ENCODE data around the gene ZBTB7C. TPM values are rescaled to one million over a fixed set of nuclear protein-coding genes. Genes with fewer than 3 reads are reported as not detected.

The ZBTB7C gene
- total and polyA plus RNA-seq, 10 of the 15 experiments (the other 5 are each of a cell fraction or from before 2014, with no cell fraction given) = under 0.01 to 0.08 (median 0.01) TPM; not detected in 7

DNA sequence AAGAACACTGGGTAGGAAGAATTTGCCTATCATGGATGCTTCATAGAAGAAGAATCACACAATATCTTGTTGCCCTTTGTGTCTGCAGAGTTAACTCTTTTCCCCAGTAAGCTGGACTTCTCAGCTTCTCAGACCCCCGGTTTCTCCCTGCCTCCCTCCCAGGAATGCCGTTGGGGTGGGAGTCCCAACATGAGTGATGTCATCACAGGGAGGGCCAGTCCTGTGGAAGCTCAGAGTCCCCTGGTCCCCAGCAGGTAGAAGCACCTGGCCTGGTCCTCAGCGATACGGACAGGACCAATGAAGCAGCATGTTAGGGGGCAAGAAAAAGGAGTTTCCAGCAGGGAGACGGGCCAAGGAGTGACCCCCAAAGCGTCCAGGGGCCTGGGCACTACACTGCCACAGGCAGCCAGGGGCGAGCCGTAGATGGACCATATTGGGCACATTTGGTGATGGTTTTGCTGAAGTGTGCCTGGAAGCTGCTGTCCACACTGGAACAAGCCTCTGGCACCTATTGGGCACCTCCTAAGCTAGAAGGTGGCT, 242.8 kb downstream of the ZBTB7C start (continued):
- no peak for TF ChIP-seq NBN (IDR thresholded peaks at IDR 0.05)

DNA sequence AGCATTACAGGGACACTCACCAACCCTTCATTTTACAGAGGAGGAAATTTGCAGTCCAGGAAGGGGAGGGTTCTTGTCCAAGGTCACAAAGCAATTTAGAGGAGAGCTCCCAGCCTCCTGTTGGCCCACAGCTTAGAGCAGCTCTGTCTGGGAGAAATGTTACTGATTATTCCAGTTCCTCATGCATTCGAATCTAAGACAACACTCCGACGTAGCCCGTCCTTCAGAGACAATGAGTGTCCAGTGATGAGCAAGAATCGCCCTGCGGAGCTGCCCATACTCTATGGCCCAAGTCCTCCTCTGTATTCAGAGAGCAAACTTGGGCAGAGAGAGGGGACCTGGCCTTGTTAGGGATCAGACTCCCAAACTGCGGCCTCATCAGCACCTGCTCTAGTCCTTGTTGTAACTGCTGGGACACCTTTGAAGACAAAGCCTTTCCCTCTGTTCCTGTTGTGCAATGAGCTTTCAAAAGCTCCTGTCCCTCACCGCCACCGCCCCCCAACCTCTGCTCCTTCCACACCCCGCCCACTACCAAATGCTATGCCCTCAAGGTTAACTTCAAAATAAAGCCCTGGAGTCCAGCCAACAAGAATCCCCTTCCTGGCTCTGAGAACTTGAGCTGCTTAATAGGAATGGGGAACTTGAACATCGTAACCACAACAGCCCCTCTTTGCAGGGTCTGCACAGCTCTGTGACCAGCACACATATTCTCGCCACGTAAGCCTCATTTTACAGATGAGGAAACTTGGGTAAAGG, 243.9 kb downstream of the ZBTB7C start:
- Histone ChIP-seq H3K36me3 (ENCODE audit: control insufficient read depth in 2 of 2, insufficient read depth in 2 of 2, low read length in 1 of 2) (no peaks in the 10 kb centered on the region), H3K4me3 (no peak overlapping the region), H3K4me2 (ENCODE audit: control insufficient read depth, insufficient read depth) (no peak overlapping the region), H3K9me3 (replicated peaks; ENCODE audit: control insufficient read depth, insufficient read depth, low read length) (no peaks in the 10 kb centered on the region), H3K27me3 (replicated peaks in 1 of 2; ENCODE audit: control insufficient read depth in 2 of 2, insufficient read depth in 2 of 2, low read length in 1 of 2) (peaks cover 11 to 14% of the 10 kb centered on the region in 2 experiments; a peak in 3 of 4 replicates), H3K9ac (ENCODE audit: control insufficient read depth, insufficient read depth, low read length) (no peak overlapping the region), H4K20me1 (ENCODE audit: control insufficient read depth, insufficient read depth) (no peaks in the 10 kb centered on the region), H3K4me1 (ENCODE audit: control insufficient read depth, insufficient read depth, low read length) (no peaks in the 10 kb centered on the region), H3K27ac (ENCODE audit: control insufficient read depth, insufficient read depth) (no peak overlapping the region), H3K79me2 (ENCODE audit: control insufficient read depth, insufficient read depth, low read length) (no peaks in the 10 kb centered on the region), H2AFZ (ENCODE audit: control insufficient read depth, low read depth, low read length) (no peak overlapping the region)
- in situ Hi-C loops (cut with MboI) = no loop called here
- DNase-seq (ENCODE audit: low read depth, low spot score) = no peak
- intact Hi-C loops (cut with micrococcal nuclease; ENCODE audit: unreplicated experiment) = no loop called here
- FAIRE-seq = no peak
- SMC1A ChIA-PET (ENCODE audit: uncharacterized antibody, unreplicated experiment) = no interaction called here
- RAD21 ChIA-PET (ENCODE audit: unreplicated experiment) = no interaction called here
- CTCF ChIA-PET = no interaction called here
- WGBS (ENCODE audit: insufficient coverage, insufficient replicate concordance, low lambda C conversion rate, missing lambda C conversion rate) = 26% methylated on average over 13 of the region's 13 CpGs
- POLR2A ChIA-PET = no interaction called here
- ATAC-seq = no peak
- BruUV-seq (replicated peaks) = no TSS peak
- TF ChIP-seq PML (IDR thresholded peaks at IDR 0.05; ENCODE audit: low read length) (no peak), RCOR1 (conservative IDR thresholded peaks at IDR 0.05; ENCODE audit: low read depth, low read length) (no peak), BRCA1 (IDR thresholded peaks at IDR 0.05; ENCODE audit: low read depth, low read length) (no peak), CREB1 (IDR thresholded peaks at IDR 0.05; ENCODE audit: low read depth) (no peak), POLR2A (IDR thresholded peaks at IDR 0.05; ENCODE audit: low read depth, low read length) (no peak), RB1 (IDR thresholded peaks at IDR 0.05; ENCODE audit: borderline replicate concordance) (no peak), CHD4 (IDR thresholded peaks at IDR 0.05) (no peak), TCF7 (IDR thresholded peaks at IDR 0.05; ENCODE audit: borderline replicate concordance) (no peak), PAX5 (IDR thresholded peaks at IDR 0.05; ENCODE audit: borderline replicate concordance, low read depth, low read length) (no peak), BHLHE40 (IDR thresholded peaks at IDR 0.05; ENCODE audit: borderline replicate concordance in 1 of 2, low read depth in 2 of 2, low read length in 1 of 2) (no peak), FOXK2 (IDR thresholded peaks at IDR 0.05) (no peak)
- TF ChIP-seq, protein P1, sequence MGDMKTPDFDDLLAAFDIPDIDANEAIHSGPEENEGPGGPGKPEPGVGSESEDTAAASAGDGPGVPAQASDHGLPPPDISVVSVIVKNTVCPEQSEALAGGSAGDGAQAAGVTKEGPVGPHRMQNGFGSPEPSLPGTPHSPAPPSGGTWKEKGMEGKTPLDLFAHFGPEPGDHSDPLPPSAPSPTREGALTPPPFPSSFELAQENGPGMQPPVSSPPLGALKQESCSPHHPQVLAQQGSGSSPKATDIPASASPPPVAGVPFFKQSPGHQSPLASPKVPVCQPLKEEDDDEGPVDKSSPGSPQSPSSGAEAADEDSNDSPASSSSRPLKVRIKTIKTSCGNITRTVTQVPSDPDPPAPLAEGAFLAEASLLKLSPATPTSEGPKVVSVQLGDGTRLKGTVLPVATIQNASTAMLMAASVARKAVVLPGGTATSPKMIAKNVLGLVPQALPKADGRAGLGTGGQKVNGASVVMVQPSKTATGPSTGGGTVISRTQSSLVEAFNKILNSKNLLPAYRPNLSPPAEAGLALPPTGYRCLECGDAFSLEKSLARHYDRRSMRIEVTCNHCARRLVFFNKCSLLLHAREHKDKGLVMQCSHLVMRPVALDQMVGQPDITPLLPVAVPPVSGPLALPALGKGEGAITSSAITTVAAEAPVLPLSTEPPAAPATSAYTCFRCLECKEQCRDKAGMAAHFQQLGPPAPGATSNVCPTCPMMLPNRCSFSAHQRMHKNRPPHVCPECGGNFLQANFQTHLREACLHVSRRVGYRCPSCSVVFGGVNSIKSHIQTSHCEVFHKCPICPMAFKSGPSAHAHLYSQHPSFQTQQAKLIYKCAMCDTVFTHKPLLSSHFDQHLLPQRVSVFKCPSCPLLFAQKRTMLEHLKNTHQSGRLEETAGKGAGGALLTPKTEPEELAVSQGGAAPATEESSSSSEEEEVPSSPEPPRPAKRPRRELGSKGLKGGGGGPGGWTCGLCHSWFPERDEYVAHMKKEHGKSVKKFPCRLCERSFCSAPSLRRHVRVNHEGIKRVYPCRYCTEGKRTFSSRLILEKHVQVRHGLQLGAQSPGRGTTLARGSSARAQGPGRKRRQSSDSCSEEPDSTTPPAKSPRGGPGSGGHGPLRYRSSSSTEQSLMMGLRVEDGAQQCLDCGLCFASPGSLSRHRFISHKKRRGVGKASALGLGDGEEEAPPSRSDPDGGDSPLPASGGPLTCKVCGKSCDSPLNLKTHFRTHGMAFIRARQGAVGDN (IDR thresholded peaks at IDR 0.05) = no peak
- TF ChIP-seq, protein P2, sequence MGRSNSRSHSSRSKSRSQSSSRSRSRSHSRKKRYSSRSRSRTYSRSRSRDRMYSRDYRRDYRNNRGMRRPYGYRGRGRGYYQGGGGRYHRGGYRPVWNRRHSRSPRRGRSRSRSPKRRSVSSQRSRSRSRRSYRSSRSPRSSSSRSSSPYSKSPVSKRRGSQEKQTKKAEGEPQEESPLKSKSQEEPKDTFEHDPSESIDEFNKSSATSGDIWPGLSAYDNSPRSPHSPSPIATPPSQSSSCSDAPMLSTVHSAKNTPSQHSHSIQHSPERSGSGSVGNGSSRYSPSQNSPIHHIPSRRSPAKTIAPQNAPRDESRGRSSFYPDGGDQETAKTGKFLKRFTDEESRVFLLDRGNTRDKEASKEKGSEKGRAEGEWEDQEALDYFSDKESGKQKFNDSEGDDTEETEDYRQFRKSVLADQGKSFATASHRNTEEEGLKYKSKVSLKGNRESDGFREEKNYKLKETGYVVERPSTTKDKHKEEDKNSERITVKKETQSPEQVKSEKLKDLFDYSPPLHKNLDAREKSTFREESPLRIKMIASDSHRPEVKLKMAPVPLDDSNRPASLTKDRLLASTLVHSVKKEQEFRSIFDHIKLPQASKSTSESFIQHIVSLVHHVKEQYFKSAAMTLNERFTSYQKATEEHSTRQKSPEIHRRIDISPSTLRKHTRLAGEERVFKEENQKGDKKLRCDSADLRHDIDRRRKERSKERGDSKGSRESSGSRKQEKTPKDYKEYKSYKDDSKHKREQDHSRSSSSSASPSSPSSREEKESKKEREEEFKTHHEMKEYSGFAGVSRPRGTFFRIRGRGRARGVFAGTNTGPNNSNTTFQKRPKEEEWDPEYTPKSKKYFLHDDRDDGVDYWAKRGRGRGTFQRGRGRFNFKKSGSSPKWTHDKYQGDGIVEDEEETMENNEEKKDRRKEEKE (IDR thresholded peaks at IDR 0.05) = no peak

All from GM12878 (cell line).